GM13977 (cell line): ENCODE results near the gene MARCKSL1.
"Not testable (repeated sequence)": the region's sequence is repeated elsewhere in the genome, so short reads cannot be mapped to it uniquely, and the experiment has no call there.

Source experiments
- DNase-seq: peaks from one replicate; pipeline ENCODE4 v3.0.0; 2012; ENCODE audit warnings: low spot score
- in situ Hi-C: fragments of 300-500 bp; cut with MboI; formaldehyde crosslinking; loops from one replicate; pipeline ENCODE4 v1.12.0; 2022; ENCODE audit warnings: low sequenced_read_pairs, low pct_unique_long_range_greater_than_20kb, mixed read lengths, inconsistent platforms; ENCODE audit not compliant: unreplicated experiment
- TF ChIP-seq, protein P1 (sequence below): IDR thresholded peaks from 2 replicates; pipeline ENCODE4 v1.5.1; 2012; ENCODE audit warnings: mild to moderate bottlenecking, control low read depth; ENCODE audit not compliant: insufficient read depth; ENCODE audit errors: extremely low read depth, missing control alignments

The MARCKSL1 gene

DNA sequence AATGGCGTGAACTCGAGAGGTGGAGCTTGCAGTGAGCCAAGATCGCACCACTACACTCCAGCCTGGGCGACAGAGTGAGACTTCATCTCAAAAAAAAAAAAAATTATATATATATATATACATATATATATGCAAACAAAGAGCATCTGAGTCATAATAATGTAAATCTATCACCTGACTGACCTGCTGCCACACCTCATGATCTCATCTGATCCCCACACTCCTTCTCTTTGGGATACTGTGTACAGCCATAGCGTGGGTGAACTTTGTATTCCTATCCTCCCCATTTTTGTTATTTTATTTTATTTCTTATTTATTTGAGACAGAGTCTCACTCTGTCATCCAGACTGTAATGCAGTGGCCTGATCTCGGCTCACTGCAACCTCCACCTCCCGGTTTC lies 46.8 kb downstream of the MARCKSL1 start:
- DNase-seq = no peak
- TF ChIP-seq, protein P1, sequence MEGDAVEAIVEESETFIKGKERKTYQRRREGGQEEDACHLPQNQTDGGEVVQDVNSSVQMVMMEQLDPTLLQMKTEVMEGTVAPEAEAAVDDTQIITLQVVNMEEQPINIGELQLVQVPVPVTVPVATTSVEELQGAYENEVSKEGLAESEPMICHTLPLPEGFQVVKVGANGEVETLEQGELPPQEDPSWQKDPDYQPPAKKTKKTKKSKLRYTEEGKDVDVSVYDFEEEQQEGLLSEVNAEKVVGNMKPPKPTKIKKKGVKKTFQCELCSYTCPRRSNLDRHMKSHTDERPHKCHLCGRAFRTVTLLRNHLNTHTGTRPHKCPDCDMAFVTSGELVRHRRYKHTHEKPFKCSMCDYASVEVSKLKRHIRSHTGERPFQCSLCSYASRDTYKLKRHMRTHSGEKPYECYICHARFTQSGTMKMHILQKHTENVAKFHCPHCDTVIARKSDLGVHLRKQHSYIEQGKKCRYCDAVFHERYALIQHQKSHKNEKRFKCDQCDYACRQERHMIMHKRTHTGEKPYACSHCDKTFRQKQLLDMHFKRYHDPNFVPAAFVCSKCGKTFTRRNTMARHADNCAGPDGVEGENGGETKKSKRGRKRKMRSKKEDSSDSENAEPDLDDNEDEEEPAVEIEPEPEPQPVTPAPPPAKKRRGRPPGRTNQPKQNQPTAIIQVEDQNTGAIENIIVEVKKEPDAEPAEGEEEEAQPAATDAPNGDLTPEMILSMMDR = no peak

DNA sequence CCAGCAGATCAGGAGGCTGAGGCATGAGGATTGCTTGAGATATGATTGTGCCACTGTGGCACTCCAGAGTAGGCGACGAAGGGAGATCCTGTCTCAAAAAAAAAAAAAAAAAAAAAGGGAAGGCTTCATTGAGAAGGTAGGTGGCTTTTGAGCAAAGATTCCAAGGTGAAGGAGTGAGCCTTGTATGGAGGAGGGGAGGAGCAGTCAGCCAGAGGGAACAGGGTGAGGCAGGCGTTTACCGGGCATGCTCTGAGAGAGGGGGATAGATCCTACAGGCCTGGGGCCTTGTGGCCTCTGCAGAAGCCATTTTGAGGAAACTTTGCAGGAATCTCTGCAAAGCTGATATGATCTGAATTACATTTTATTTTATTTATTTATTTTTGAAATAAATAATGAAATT lies 49.3 kb downstream of the MARCKSL1 start:
- in situ Hi-C loops = no loop called here
- no peak for DNase-seq
- TF ChIP-seq, protein P1 = no peak

More for the DNA sequence above, 46.8 kb downstream of the MARCKSL1 start:
- in situ Hi-C loops = no loop called here

DNA sequence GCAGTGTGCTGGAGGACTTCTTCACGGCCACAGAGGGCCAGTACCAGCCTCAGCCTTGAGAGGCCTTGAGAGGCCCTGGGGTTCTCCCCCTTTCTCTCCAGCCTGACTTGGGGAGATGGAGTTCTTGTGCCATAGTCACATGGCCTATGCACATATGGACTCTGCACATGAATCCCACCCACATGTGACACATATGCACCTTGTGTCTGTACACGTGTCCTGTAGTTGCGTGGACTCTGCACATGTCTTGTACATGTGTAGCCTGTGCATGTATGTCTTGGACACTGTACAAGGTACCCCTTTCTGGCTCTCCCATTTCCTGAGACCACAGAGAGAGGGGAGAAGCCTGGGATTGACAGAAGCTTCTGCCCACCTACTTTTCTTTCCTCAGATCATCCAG lies 50.4 kb downstream of the MARCKSL1 start:
- TF ChIP-seq, protein P1 = no peak
- DNase-seq = no peak
- in situ Hi-C loops = no loop called here

DNA sequence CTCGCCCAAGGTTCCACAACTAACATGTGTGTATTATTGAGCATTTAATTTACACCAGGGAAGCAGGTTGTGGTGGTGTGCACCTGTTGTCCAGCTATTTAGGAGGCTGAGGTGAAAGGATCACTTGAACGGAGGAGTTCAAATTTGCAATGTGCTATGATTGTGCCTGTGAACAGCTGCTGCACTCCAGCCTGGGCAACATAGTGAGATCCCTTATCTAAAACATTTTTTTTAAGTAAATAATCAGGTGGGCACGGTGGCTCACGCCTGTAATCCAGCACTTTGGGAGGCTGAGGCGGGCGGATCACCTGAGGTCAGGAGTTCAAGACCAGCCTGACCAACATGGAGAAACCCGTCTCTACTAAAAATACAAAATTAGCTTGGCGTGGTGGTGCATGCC lies 51.3 kb downstream of the MARCKSL1 start:
- DNase-seq = not testable (repeated sequence)

More for the DNA sequence above, 51.3 kb downstream of the MARCKSL1 start:
- in situ Hi-C loops = not testable (repeated sequence)
